Stimulated activated CD8-positive, alpha-beta memory T cell treated with anti-CD3 and anti-CD28 coated beads, Interleukin-12 subunit alpha, Interleukin-12 subunit beta, amount 100 ng/mL, for 24 hours (primary cell): ENCODE data around the gene TSPAN3.

Experiments used
- DNase-seq: peaks from one replicate; pipeline ENCODE4 v3.0.0-alpha.2; 2020; ENCODE audit errors: extremely low read depth

TSPAN3 gene

GRCh38 chr15:77084436-77084835, 13.5 kb upstream of the TSPAN3 start:
- DNase-seq, result no peak

GRCh38 chr15:77083381-77084160, 12.7 kb upstream of the TSPAN3 start:
- peak; percentile 42 for DNase-seq

- DNase-seq, result no peak
These were observed 11.1 kb upstream of the TSPAN3 start for GRCh38 chr15:77081971-77082370.

GRCh38 chr15:77076323-77076915, 5.5 kb upstream of the TSPAN3 start:
- DNase-seq, result no peak

- no peak for DNase-seq
These were observed 4.6 kb upstream of the TSPAN3 start for GRCh38 chr15:77075528-77075927.

- DNase-seq, result no peak
These were observed 3.4 kb upstream of the TSPAN3 start for GRCh38 chr15:77074350-77074749.

GRCh38 chr15:77071305-77072223, 655 bp upstream of the TSPAN3 start:
- no peak for DNase-seq

GRCh38 chr15:77070180-77070494, 772 bp downstream of the TSPAN3 start:
- DNase-seq, result no peak

- no peak for DNase-seq
These were observed 1.3 kb downstream of the TSPAN3 start for GRCh38 chr15:77069521-77070121.

- DNase-seq, result no peak
These were observed 2.3 kb downstream of the TSPAN3 start for GRCh38 chr15:77068633-77069032.

GRCh38 chr15:77067691-77068367, 3.1 kb downstream of the TSPAN3 start:
- DNase-seq, result no peak

- DNase-seq, result no peak
These were observed 3.8 kb downstream of the TSPAN3 start for GRCh38 chr15:77066971-77067690.

- DNase-seq, result no peak
These were observed 6.2 kb downstream of the TSPAN3 start for GRCh38 chr15:77064539-77065308.

GRCh38 chr15:77064063-77064462, 6.8 kb downstream of the TSPAN3 start:
- no peak for DNase-seq

- DNase-seq, result no peak
These were observed 7.7 kb downstream of the TSPAN3 start for GRCh38 chr15:77063249-77063648.

GRCh38 chr15:77060546-77060945, 10.4 kb downstream of the TSPAN3 start:
- DNase-seq, result no peak

GRCh38 chr15:77059786-77060361, 11.0 kb downstream of the TSPAN3 start:
- DNase-seq, result no peak

GRCh38 chr15:77058468-77058867, 12.4 kb downstream of the TSPAN3 start:
- no peak for DNase-seq

GRCh38 chr15:77057685-77058084, 13.2 kb downstream of the TSPAN3 start:
- no peak for DNase-seq

- DNase-seq, result no peak
These were observed 13.8 kb downstream of the TSPAN3 start for GRCh38 chr15:77057072-77057471.
